Muscle of leg (tissue), 11 donors: ENCODE data around the gene KIAA2012. TPM values are rescaled to one million over a fixed set of nuclear protein-coding genes. Genes with fewer than 3 reads are reported as not detected.

Experiments used
- DNase-seq: peaks from one replicate; pipeline ENCODE4 v3.0.0; 2013
- H3K27ac ChIP-seq: one replicate; pipeline ENCODE4 v1.5.1; 2013; ENCODE audit warnings: mild to moderate bottlenecking, low read length, control low read depth
- H3K27me3 ChIP-seq: one replicate; pipeline ENCODE4 v1.6.1; 2013; ENCODE audit warnings: low read length; ENCODE audit not compliant: control insufficient read depth, insufficient read depth
- H3K36me3 ChIP-seq: one replicate; pipeline ENCODE4 v1.6.1; 2013; ENCODE audit warnings: low read length; ENCODE audit not compliant: control insufficient read depth, insufficient read depth
- H3K4me1 ChIP-seq: one replicate; pipeline ENCODE4 v1.6.1; 2013; ENCODE audit warnings: low read length; ENCODE audit not compliant: control insufficient read depth, insufficient read depth
- H3K4me3 ChIP-seq: one replicate; pipeline ENCODE4 v1.5.1; 2013; ENCODE audit warnings: low read length, control low read depth
- H3K9me3 ChIP-seq: replicated peaks from 2 replicates; pipeline ENCODE4 v1.6.1; 2013; ENCODE audit warnings: low read depth, low read length; ENCODE audit not compliant: control insufficient read depth
- WGBS: methylation state at CpG from one replicate; pipeline ENCODE4 v1.1.5; 2013; ENCODE audit warnings: missing lambda C conversion rate; ENCODE audit not compliant: insufficient coverage; 5-methylcytosine and 5-hydroxymethylcytosine counted together
- polyA plus RNA-seq, 8 donors: library from polyadenylated mRNA; unstranded; fragments of 120-200 nt; gene quantifications; one replicate each; pipeline versions ENCODE4 v1.2.1 to v1.2.3, GENCODE V29; 2013; ENCODE audit warnings: inconsistent platforms in 1 of 8, low replicate concordance in 1 of 8; ENCODE audit not compliant: insufficient read length in 8 of 8, insufficient read depth in 1 of 8
- total RNA-seq: library from RNA; stranded (reverse); fragments of 120-200 nt; gene quantifications from one replicate; pipeline ENCODE4 v1.2.4, GENCODE V29; 2013

The KIAA2012 gene
- total and polyA plus RNA-seq, 9 donors = 0.14 to 0.75 (median 0.22) TPM

- Histone ChIP-seq H3K9me3 (no peaks in the 10 kb centered on the region), H3K4me1 (peaks cover 8% of the 10 kb centered on the region), H3K4me3 (no peak overlapping the region), H3K27ac (no peak overlapping the region), H3K36me3 (no peaks in the 10 kb centered on the region), H3K27me3 (no peaks in the 10 kb centered on the region)
- no peak for DNase-seq
- WGBS = 63% methylated on average over 1 of the region's 2 CpGs
These were observed 829 bp upstream of the KIAA2012 start for GRCh38 chr2:202072226-202072625.

- WGBS = no CpG with 5 or more reads among the region's 2 CpGs
- Histone ChIP-seq H3K27ac (no peak overlapping the region), H3K36me3 (no peaks in the 10 kb centered on the region), H3K27me3 (no peaks in the 10 kb centered on the region), H3K4me1 (peaks cover 8% of the 10 kb centered on the region), H3K4me3 (no peak overlapping the region), H3K9me3 (no peaks in the 10 kb centered on the region)
- no peak for DNase-seq
These were observed 1.3 kb downstream of the KIAA2012 start for GRCh38 chr2:202074324-202074723.

- Histone ChIP-seq H3K27me3 (no peaks in the 10 kb centered on the region), H3K4me3 (no peak overlapping the region), H3K27ac (no peak overlapping the region), H3K9me3 (no peaks in the 10 kb centered on the region), H3K36me3 (no peaks in the 10 kb centered on the region), H3K4me1 (peaks cover 5% of the 10 kb centered on the region)
- no CpG with 5 or more reads among the region's 5 CpGs for WGBS
- DNase-seq = no peak
These were observed 6.3 kb downstream of the KIAA2012 start for GRCh38 chr2:202079310-202079709.

GRCh38 chr2:202084265-202084664, 11.2 kb downstream of the KIAA2012 start:
- H3K36me3 ChIP-seq = no peaks in the 10 kb centered on the region
- DNase-seq = no peak
- no peaks in the 10 kb centered on the region for H3K9me3 ChIP-seq
- WGBS = 83% methylated on average over 1 of the region's 6 CpGs
- no peak overlapping the region for H3K27ac ChIP-seq
- no peak overlapping the region for H3K4me3 ChIP-seq
- H3K4me1 ChIP-seq = peaks cover 7% of the 10 kb centered on the region
- H3K27me3 ChIP-seq = no peaks in the 10 kb centered on the region

- Histone ChIP-seq H3K27ac (no peak overlapping the region), H3K27me3 (no peaks in the 10 kb centered on the region), H3K4me1 (peaks cover 9% of the 10 kb centered on the region), H3K9me3 (no peaks in the 10 kb centered on the region), H3K4me3 (no peak overlapping the region), H3K36me3 (no peaks in the 10 kb centered on the region)
- peak; percentile 53 for DNase-seq
- 76% methylated on average over 2 of the region's 3 CpGs for WGBS
These were observed 15.7 kb downstream of the KIAA2012 start for GRCh38 chr2:202088777-202089176.

- no peaks in the 10 kb centered on the region for H3K27me3 ChIP-seq
- no peak overlapping the region for H3K27ac ChIP-seq
- H3K4me3 ChIP-seq = no peak overlapping the region
- peaks cover 2% of the 10 kb centered on the region for H3K4me1 ChIP-seq
- DNase-seq = no peak
- WGBS = 36% methylated on average over 3 of the region's 7 CpGs
- no peaks in the 10 kb centered on the region for H3K36me3 ChIP-seq
- H3K9me3 ChIP-seq = no peaks in the 10 kb centered on the region
These were observed 17.5 kb downstream of the KIAA2012 start for GRCh38 chr2:202090530-202090929.

GRCh38 chr2:202091476-202091875, 18.4 kb downstream of the KIAA2012 start:
- H3K27me3 ChIP-seq = no peaks in the 10 kb centered on the region
- DNase-seq = no peak
- H3K4me1 ChIP-seq = peaks cover 2% of the 10 kb centered on the region
- no peaks in the 10 kb centered on the region for H3K36me3 ChIP-seq
- no peak overlapping the region for H3K27ac ChIP-seq
- WGBS = no CpG with 5 or more reads among the region's 6 CpGs
- H3K4me3 ChIP-seq = no peak overlapping the region
- no peaks in the 10 kb centered on the region for H3K9me3 ChIP-seq

GRCh38 chr2:202094426-202094986, 21.5 kb downstream of the KIAA2012 start:
- Histone ChIP-seq H3K9me3 (no peaks in the 10 kb centered on the region), H3K4me3 (no peak overlapping the region), H3K27me3 (no peaks in the 10 kb centered on the region), H3K27ac (no peak overlapping the region), H3K4me1 (peaks cover 2% of the 10 kb centered on the region), H3K36me3 (no peaks in the 10 kb centered on the region)
- no CpG with 5 or more reads among the region's 3 CpGs for WGBS
- DNase-seq = no peak

GRCh38 chr2:202095235-202095634, 22.2 kb downstream of the KIAA2012 start:
- Histone ChIP-seq H3K27me3 (no peaks in the 10 kb centered on the region), H3K36me3 (no peaks in the 10 kb centered on the region), H3K27ac (no peak overlapping the region), H3K4me1 (peaks cover 2% of the 10 kb centered on the region), H3K9me3 (no peaks in the 10 kb centered on the region), H3K4me3 (no peak overlapping the region)
- DNase-seq = no peak

GRCh38 chr2:202096736-202097135, 23.7 kb downstream of the KIAA2012 start:
- no peaks in the 10 kb centered on the region for H3K27me3 ChIP-seq

GRCh38 chr2:202098291-202098690, 25.2 kb downstream of the KIAA2012 start:
- Histone ChIP-seq H3K36me3 (no peaks in the 10 kb centered on the region), H3K4me3 (no peak overlapping the region), H3K27ac (no peak overlapping the region), H3K9me3 (no peaks in the 10 kb centered on the region), H3K27me3 (no peaks in the 10 kb centered on the region), H3K4me1 (no peaks in the 10 kb centered on the region)
- no CpG with 5 or more reads among the region's 3 CpGs for WGBS
- DNase-seq = no peak

More at GRCh38 chr2:202096736-202097135, 23.7 kb downstream of the KIAA2012 start:
- no peaks in the 10 kb centered on the region for H3K9me3 ChIP-seq
- no peak overlapping the region for H3K4me3 ChIP-seq
- no peaks in the 10 kb centered on the region for H3K36me3 ChIP-seq
- H3K27ac ChIP-seq = no peak overlapping the region
- 8% methylated on average over 2 of the region's 3 CpGs for WGBS
- H3K4me1 ChIP-seq = no peaks in the 10 kb centered on the region
- DNase-seq = no peak
